Caco-2 (cell line): Measurements from ENCODE around the gene MPPED2. TPM values are rescaled to one million over a fixed set of nuclear protein-coding genes. Genes with fewer than 3 reads are reported as not detected.

ENCODE experiments used
- BruUV-seq: library from RNA; stranded (reverse); fragments of 400-500 nt; replicated peaks from 2 replicates; lab custom pipeline; 2021; lab: Mats Ljungman, UMichigan
- CTCF ChIA-PET: fragments of 300-600 bp; sonication (Branson Sonifier 250); formaldehyde crosslinking; loops from one replicate; lab custom pipeline; 2022; ENCODE audit warnings: antibody characterized with exemption; lab: Charles Lee
- POLR2A ChIA-PET: fragments of 300-600 bp; sonication (Branson Sonifier 250); formaldehyde crosslinking; loops from one replicate; lab custom pipeline; 2022; ENCODE audit warnings: antibody characterized with exemption; lab: Charles Lee
- DNase-seq, 2 experiments: peaks; one replicate each; pipeline versions ENCODE4 v3.0.0 to v3.0.0-alpha.2; 2020 to 2022
- H3K27me3 ChIP-seq: replicated peaks from 2 replicates; pipeline ENCODE4 v1.6.0; 2011; ENCODE audit warnings: low read length; ENCODE audit not compliant: control insufficient read depth, insufficient read depth
- H3K36me3 ChIP-seq: 2 replicates; pipeline ENCODE4 v1.5.1; 2011; ENCODE audit warnings: low read length; ENCODE audit not compliant: control insufficient read depth, insufficient read depth
- H3K4me1 ChIP-seq: fragments of 250-450 bp; sonication (Bioruptor Pico); 2 replicates; pipeline ENCODE4 v1.5.1; 2020; ENCODE audit warnings: mild to moderate bottlenecking
- H3K4me3 ChIP-seq: 2 replicates; pipeline ENCODE4 v1.5.1; 2011; ENCODE audit warnings: low read depth, mild to moderate bottlenecking, control low read depth, low read length
- H3K9me3 ChIP-seq: fragments of 250-450 bp; sonication (Bioruptor Pico); 2 replicates; pipeline ENCODE4 v1.5.1; 2020; ENCODE audit warnings: mild to moderate bottlenecking, moderate library complexity
- H3K27ac Mint-ChIP-seq: one replicate; pipeline ENCODE4 v1.8.0; 2022; ENCODE audit warnings: mixed read lengths; ENCODE audit not compliant: unreplicated experiment
- H3K27me3 Mint-ChIP-seq: one replicate; pipeline ENCODE4 v1.8.0; 2022; ENCODE audit warnings: mixed read lengths; ENCODE audit not compliant: insufficient read depth, unreplicated experiment
- H3K36me3 Mint-ChIP-seq: one replicate; pipeline ENCODE4 v1.8.0; 2022; ENCODE audit warnings: mild to moderate bottlenecking, mixed read lengths; ENCODE audit not compliant: insufficient read depth, unreplicated experiment
- H3K4me1 Mint-ChIP-seq: one replicate; pipeline ENCODE4 v1.8.0; 2022; ENCODE audit warnings: low read depth, mixed read lengths; ENCODE audit not compliant: unreplicated experiment
- H3K4me3 Mint-ChIP-seq: one replicate; pipeline ENCODE4 v1.8.0; 2022; ENCODE audit warnings: mild to moderate bottlenecking, moderate library complexity, mixed read lengths; ENCODE audit not compliant: unreplicated experiment
- H3K9me3 Mint-ChIP-seq: one replicate; pipeline ENCODE4 v1.8.0; 2022; ENCODE audit warnings: mixed read lengths; ENCODE audit not compliant: unreplicated experiment
- intact Hi-C: fragments of 100-400 bp; cut with micrococcal nuclease; formaldehyde crosslinking; loops from one replicate; pipeline ENCODE4 v1.10.0; 2022; ENCODE audit not compliant: unreplicated experiment
- total RNA-seq: library from RNA; stranded (reverse); gene quantifications from 2 replicates; pipeline ENCODE4 v1.2.3, GENCODE V29; 2022
- TF ChIP-seq, protein P1 (sequence below), 2 experiments: fragments of 200-600 bp in 1 of 2; IDR thresholded peaks; 1 replicate in 1 of 2; 2 replicates in 1 of 2; pipeline versions ENCODE4 v1.5.1 to v1.8.0; 2011 to 2022; ENCODE audit warnings: antibody characterized with exemption in 1 of 2, control low read depth in 1 of 2, inconsistent platforms in 1 of 2, low read depth in 1 of 2, low read length in 1 of 2, mild to moderate bottlenecking in 1 of 2, moderate library complexity in 1 of 2; ENCODE audit not compliant: insufficient read depth in 1 of 2, severe bottlenecking in 1 of 2, unreplicated experiment in 1 of 2

Gene MPPED2
- total RNA-seq, 1 experiment from 2014 or later: not detected

DNA sequence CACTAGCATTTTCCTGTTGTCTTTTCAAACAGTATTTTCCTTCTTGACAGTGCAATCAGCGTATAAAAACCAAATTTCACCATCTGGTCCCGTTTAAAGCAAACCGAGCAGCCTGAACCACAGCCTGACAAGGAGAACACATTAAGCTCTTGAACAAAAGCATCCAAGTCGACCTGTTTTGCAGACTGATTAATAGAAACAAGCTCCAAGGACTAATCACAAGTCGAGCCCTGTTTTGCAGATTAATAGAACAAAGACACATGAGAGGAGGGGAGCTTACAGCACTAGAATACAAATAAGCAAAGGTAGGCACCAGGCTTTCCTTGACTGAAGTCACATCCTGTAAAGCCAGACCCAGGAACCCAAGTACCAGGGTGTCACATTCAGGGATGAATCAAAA, 104.8 kb downstream of the MPPED2 start:
- BruUV-seq: no TSS peak
- POLR2A ChIA-PET: no interaction called here

DNA sequence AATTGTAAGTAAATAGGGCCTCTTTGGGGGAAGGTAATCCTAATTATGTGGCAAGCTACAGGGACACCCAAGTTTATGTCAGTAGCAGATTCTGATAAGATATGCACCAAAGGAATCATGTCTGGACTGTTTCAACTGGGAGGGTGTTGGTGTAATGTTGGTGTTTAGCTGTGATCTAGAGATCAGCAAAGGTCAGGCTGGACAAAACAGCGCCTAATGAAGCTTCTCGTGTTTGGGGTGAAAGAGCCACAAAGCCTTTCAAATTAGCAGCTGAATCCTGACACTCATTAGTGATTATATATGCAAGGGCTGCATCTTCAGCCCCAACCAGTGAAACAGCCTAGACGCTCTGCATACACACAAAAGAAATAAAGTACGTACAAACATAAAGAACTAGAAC, 106.3 kb downstream of the MPPED2 start:
- H3K4me1 ChIP-seq: no peaks in the 10 kb centered on the region
- TF ChIP-seq, protein P1, sequence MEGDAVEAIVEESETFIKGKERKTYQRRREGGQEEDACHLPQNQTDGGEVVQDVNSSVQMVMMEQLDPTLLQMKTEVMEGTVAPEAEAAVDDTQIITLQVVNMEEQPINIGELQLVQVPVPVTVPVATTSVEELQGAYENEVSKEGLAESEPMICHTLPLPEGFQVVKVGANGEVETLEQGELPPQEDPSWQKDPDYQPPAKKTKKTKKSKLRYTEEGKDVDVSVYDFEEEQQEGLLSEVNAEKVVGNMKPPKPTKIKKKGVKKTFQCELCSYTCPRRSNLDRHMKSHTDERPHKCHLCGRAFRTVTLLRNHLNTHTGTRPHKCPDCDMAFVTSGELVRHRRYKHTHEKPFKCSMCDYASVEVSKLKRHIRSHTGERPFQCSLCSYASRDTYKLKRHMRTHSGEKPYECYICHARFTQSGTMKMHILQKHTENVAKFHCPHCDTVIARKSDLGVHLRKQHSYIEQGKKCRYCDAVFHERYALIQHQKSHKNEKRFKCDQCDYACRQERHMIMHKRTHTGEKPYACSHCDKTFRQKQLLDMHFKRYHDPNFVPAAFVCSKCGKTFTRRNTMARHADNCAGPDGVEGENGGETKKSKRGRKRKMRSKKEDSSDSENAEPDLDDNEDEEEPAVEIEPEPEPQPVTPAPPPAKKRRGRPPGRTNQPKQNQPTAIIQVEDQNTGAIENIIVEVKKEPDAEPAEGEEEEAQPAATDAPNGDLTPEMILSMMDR (IDR thresholded peaks at IDR 0.05; ENCODE audit: insufficient read depth in 1 of 2, low read depth in 1 of 2, low read length in 1 of 2, severe bottlenecking in 1 of 2, unreplicated experiment in 1 of 2): no peak
- DNase-seq: no peak
- no peaks in the 10 kb centered on the region for H3K9me3 ChIP-seq
- Mint-ChIP-seq H3K9me3 (no peaks in the 10 kb centered on the region), H3K27me3 (peaks cover 12% of the 10 kb centered on the region), H3K27ac (no peak overlapping the region), H3K36me3 (no peaks in the 10 kb centered on the region), H3K4me1 (no peaks in the 10 kb centered on the region), H3K4me3 (no peak overlapping the region)
- ChIA-PET POLR2A (no interaction called here), CTCF (no interaction called here)
- no TSS peak for BruUV-seq
- intact Hi-C loops: no loop called here
- H3K4me3 ChIP-seq: no peak overlapping the region
- no peaks in the 10 kb centered on the region for H3K36me3 ChIP-seq
- H3K27me3 ChIP-seq: no peaks in the 10 kb centered on the region

More for the DNA sequence above, 104.8 kb downstream of the MPPED2 start:
- no peaks in the 10 kb centered on the region for H3K9me3 ChIP-seq
- no peaks in the 10 kb centered on the region for H3K36me3 ChIP-seq
- Mint-ChIP-seq H3K36me3 (no peaks in the 10 kb centered on the region), H3K9me3 (no peaks in the 10 kb centered on the region), H3K4me1 (no peaks in the 10 kb centered on the region), H3K4me3 (no peak overlapping the region), H3K27me3 (peaks cover 12% of the 10 kb centered on the region), H3K27ac (no peak overlapping the region)
- no peaks in the 10 kb centered on the region for H3K27me3 ChIP-seq
- intact Hi-C loops: no loop called here
- DNase-seq: no peak
- CTCF ChIA-PET: no interaction called here
- H3K4me1 ChIP-seq: no peaks in the 10 kb centered on the region
- TF ChIP-seq, protein P1 (IDR thresholded peaks at IDR 0.05; ENCODE audit: insufficient read depth in 1 of 2, low read depth in 1 of 2, low read length in 1 of 2, severe bottlenecking in 1 of 2, unreplicated experiment in 1 of 2): no peak
- H3K4me3 ChIP-seq: no peak overlapping the region

DNA sequence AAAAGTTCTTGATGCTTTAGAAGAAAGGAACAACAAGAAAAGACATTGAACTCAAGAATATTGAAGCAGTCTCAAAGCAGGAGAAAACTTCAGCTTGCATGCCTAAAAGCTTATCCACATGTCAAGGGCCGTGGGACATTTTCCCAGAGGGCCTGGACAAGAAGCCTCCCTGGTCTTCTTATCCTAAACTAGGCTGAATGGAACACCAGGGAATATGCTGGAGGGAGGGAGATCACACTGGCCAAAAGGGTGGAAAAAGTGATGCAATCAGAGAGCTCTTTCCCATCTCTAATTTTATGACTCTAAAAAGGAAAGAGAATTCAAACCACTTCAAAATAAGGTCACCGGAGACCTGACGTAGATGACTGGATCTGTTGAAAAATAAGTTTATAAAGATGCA, 107.2 kb downstream of the MPPED2 start:
- no peak for DNase-seq
- Mint-ChIP-seq H3K27me3 (peaks cover 6% of the 10 kb centered on the region), H3K4me1 (no peaks in the 10 kb centered on the region), H3K9me3 (no peaks in the 10 kb centered on the region), H3K36me3 (no peaks in the 10 kb centered on the region), H3K4me3 (no peak overlapping the region), H3K27ac (no peak overlapping the region)
- H3K9me3 ChIP-seq: no peaks in the 10 kb centered on the region
- BruUV-seq: no TSS peak
- no peaks in the 10 kb centered on the region for H3K4me1 ChIP-seq
- no peak overlapping the region for H3K4me3 ChIP-seq
- no peaks in the 10 kb centered on the region for H3K36me3 ChIP-seq
- no peaks in the 10 kb centered on the region for H3K27me3 ChIP-seq
- intact Hi-C loops: no loop called here
- ChIA-PET POLR2A (no interaction called here), CTCF (no interaction called here)
- TF ChIP-seq, protein P1 (IDR thresholded peaks at IDR 0.05; ENCODE audit: insufficient read depth in 1 of 2, low read depth in 1 of 2, low read length in 1 of 2, severe bottlenecking in 1 of 2, unreplicated experiment in 1 of 2): no peak
